GM19467 (cell line): ENCODE data around the gene H19.

ENCODE experiments used
- ATAC-seq: cut with Tn5 transposase; IDR thresholded peaks from one replicate; pipeline ENCODE4 v1.9.1; 2021; ENCODE audit warnings: mild to moderate bottlenecking, moderate library complexity; ENCODE audit not compliant: unreplicated experiment

The H19 gene

GRCh38 chr11:1987024-1987423 is 10.6 kb downstream of the H19 start:
- no peak for ATAC-seq

GRCh38 chr11:1983601-1983961 is 14.1 kb downstream of the H19 start:
- no peak for ATAC-seq

GRCh38 chr11:1982873-1983600 is 14.6 kb downstream of the H19 start:
- ATAC-seq: no peak

- no peak for ATAC-seq
These were observed 18.0 kb downstream of the H19 start for GRCh38 chr11:1979607-1980006.

GRCh38 chr11:1978720-1979473 is 18.7 kb downstream of the H19 start:
- ATAC-seq: no peak

GRCh38 chr11:1975185-1975584 is 22.5 kb downstream of the H19 start:
- ATAC-seq: no peak

- ATAC-seq: no peak
These were observed 26.7 kb downstream of the H19 start for GRCh38 chr11:1970956-1971355.

- no peak for ATAC-seq
These were observed 27.9 kb downstream of the H19 start for GRCh38 chr11:1969776-1970175.

- no peak for ATAC-seq
These were observed 28.6 kb downstream of the H19 start for GRCh38 chr11:1969035-1969434.

GRCh38 chr11:1968454-1969002 is 29.1 kb downstream of the H19 start:
- ATAC-seq: no peak

GRCh38 chr11:1967641-1968225 is 29.9 kb downstream of the H19 start:
- ATAC-seq: no peak

- ATAC-seq: no peak
These were observed 31.1 kb downstream of the H19 start for GRCh38 chr11:1966531-1966930.

- no peak for ATAC-seq
These were observed 32.7 kb downstream of the H19 start for GRCh38 chr11:1964955-1965354.

GRCh38 chr11:1964348-1964747 is 33.3 kb downstream of the H19 start:
- ATAC-seq: no peak

GRCh38 chr11:1963864-1964263 is 33.8 kb downstream of the H19 start:
- ATAC-seq: no peak

- ATAC-seq: no peak
These were observed 37.9 kb downstream of the H19 start for GRCh38 chr11:1959786-1960185.

- ATAC-seq: no peak
These were observed 39.3 kb downstream of the H19 start for GRCh38 chr11:1958367-1958766.

- ATAC-seq: no peak
These were observed 44.0 kb downstream of the H19 start for GRCh38 chr11:1953489-1954266.

GRCh38 chr11:1952806-1953482 is 44.7 kb downstream of the H19 start:
- no peak for ATAC-seq

- ATAC-seq: no peak
These were observed 47.7 kb downstream of the H19 start for GRCh38 chr11:1949922-1950321.

- ATAC-seq: no peak
These were observed 48.3 kb downstream of the H19 start for GRCh38 chr11:1949302-1949701.
